Sigmoid colon (tissue), 7 donors: ENCODE results near the gene PROSER2. TPM values are rescaled to one million over a fixed set of nuclear protein-coding genes. Genes with fewer than 3 reads are reported as not detected.

Experiments used
- DNase-seq: peaks from one replicate; pipeline ENCODE4 v3.0.0-alpha.2; 2019
- H3K27ac ChIP-seq, 4 donors: fragments of 200-600 bp; sonication (generic); one replicate each; pipeline ENCODE4 v1.5.1; 2016 to 2019; ENCODE audit warnings: mild to moderate bottlenecking in 1 of 4
- H3K27me3 ChIP-seq, 3 donors: fragments of 200-600 bp; sonication (generic); one replicate each; pipeline ENCODE4 v1.5.1; 2019; ENCODE audit warnings: mild to moderate bottlenecking in 1 of 3
- H3K36me3 ChIP-seq, 4 donors: fragments of 200-600 bp; sonication (generic); one replicate each; pipeline ENCODE4 v1.5.1; 2016 to 2019
- H3K4me1 ChIP-seq, 4 donors: fragments of 200-600 bp; sonication (generic); one replicate each; pipeline ENCODE4 v1.5.1; 2017 to 2019
- H3K4me3 ChIP-seq, 4 donors: fragments of 200-600 bp; sonication (generic); one replicate each; pipeline ENCODE4 v1.5.1; 2017 to 2019; ENCODE audit warnings: mild to moderate bottlenecking in 2 of 4, moderate library complexity in 1 of 4
- H3K9me3 ChIP-seq, 4 donors: fragments of 200-600 bp in 3 of 4; sonication (generic) in 3 of 4; one replicate each; pipeline versions ENCODE4 v1.5.1 to v1.6.1; 2013 to 2019
- EP300 ChIP-seq, 4 donors: sonication (generic); formaldehyde crosslinking; IDR thresholded peaks; one replicate each; pipeline ENCODE4 v1.6.1; 2017; ENCODE audit warnings: antibody characterized with exemption in 4 of 4
- POLR2A ChIP-seq, 2 donors: fragments of 450-650 bp; IDR thresholded peaks; one replicate each; pipeline ENCODE4 v1.6.1; 2016; ENCODE audit warnings: antibody characterized with exemption in 2 of 2, mild to moderate bottlenecking in 2 of 2, moderate library complexity in 2 of 2
- POLR2AphosphoS5 ChIP-seq, 4 donors: sonication (generic); formaldehyde crosslinking; IDR thresholded peaks; one replicate each; pipeline ENCODE4 v1.6.1; 2017; ENCODE audit warnings: antibody characterized with exemption in 4 of 4
- WGBS, 2 donors: extraction: QIAGEN DNeasy Blood & Tissue Kit; methylation state at CpG; one replicate each; pipeline ENCODE4 v1.1.7; 2013; 5-methylcytosine and 5-hydroxymethylcytosine counted together
- intact Hi-C: fragments of 100-400 bp; cut with DNase I; formaldehyde crosslinking; loops from one replicate; pipeline ENCODE4 v1.15.1; 2023
- polyA plus RNA-seq, 3 donors: library from polyadenylated mRNA; stranded (reverse); fragments of 200-250 nt; gene quantifications; one replicate each; pipeline ENCODE4 v1.2.3, GENCODE V29; 2013
- total RNA-seq, 4 donors: library from RNA; depleted of rRNA; stranded (reverse); fragments of >200 nt; gene quantifications; one replicate each; pipeline ENCODE4 v1.1.0, GENCODE V29; 2016
- TF ChIP-seq, protein P1 (sequence below), 4 experiments: fragments of 450-650 bp in 3 of 4; fragments of 200-600 bp in 1 of 4; IDR thresholded peaks; one replicate each; pipeline ENCODE4 v1.5.1; 2016 to 2019; ENCODE audit warnings: antibody characterized with exemption in 4 of 4, mild to moderate bottlenecking in 3 of 4, moderate library complexity in 2 of 4
- donor health status: healthy with polysubstance abuse.
- donor health status: Bipolar disorder and iron deficiency.
- donor health status: healthy.

PROSER2 gene
- total and polyA plus RNA-seq, 7 donors, result 0.60 to 2.8 (median 1.8) TPM

- no peak overlapping the region for H3K27ac ChIP-seq
- intact Hi-C loops, result no loop called here
These were observed 8.9 kb downstream of the PROSER2 start for GRCh38 chr10:11832042-11832441.

DNA sequence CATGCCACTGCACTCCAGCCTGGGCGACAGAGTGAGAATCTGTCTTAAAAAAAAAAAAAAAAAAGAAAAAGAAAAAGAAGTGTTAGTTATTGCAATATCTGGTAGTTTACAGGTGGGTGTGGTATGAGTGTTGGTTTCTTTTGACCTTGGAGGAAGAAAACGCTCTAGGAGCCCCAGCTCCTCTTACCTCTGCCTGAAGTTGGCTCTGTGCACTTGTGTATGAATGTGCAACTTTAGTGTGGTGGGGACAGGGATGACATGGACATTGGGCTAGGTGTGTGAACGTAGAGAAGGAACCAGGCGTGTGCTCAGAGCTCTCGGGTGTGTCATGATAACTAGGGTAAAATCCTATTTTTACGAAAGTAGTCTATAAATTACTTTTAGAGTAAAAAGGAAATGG, 11.9 kb downstream of the PROSER2 start:
- TF ChIP-seq POLR2A (IDR thresholded peaks at IDR 0.05), result no peak
- TF ChIP-seq, protein P1, sequence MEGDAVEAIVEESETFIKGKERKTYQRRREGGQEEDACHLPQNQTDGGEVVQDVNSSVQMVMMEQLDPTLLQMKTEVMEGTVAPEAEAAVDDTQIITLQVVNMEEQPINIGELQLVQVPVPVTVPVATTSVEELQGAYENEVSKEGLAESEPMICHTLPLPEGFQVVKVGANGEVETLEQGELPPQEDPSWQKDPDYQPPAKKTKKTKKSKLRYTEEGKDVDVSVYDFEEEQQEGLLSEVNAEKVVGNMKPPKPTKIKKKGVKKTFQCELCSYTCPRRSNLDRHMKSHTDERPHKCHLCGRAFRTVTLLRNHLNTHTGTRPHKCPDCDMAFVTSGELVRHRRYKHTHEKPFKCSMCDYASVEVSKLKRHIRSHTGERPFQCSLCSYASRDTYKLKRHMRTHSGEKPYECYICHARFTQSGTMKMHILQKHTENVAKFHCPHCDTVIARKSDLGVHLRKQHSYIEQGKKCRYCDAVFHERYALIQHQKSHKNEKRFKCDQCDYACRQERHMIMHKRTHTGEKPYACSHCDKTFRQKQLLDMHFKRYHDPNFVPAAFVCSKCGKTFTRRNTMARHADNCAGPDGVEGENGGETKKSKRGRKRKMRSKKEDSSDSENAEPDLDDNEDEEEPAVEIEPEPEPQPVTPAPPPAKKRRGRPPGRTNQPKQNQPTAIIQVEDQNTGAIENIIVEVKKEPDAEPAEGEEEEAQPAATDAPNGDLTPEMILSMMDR (IDR thresholded peaks at IDR 0.05), result no peak
- TF ChIP-seq POLR2AphosphoS5 (IDR thresholded peaks at IDR 0.05), result no peak
- TF ChIP-seq EP300 (IDR thresholded peaks at IDR 0.05), result no peak
- Histone ChIP-seq H3K9me3 (no peaks in the 10 kb centered on the region), H3K27me3 (peaks cover 0 to 3% (median 0%) of the 10 kb centered on the region in 3 donors), H3K4me3 (no peak overlapping the region), H3K27ac (no peak overlapping the region), H3K36me3 (no peaks in the 10 kb centered on the region), H3K4me1 (no peaks in the 10 kb centered on the region)
- intact Hi-C loops, result no loop called here
- 53 to 75% methylated on average over 6 of the region's 6 CpGs for WGBS, 2 donors
- DNase-seq, result no peak

More at GRCh38 chr10:11832042-11832441, 8.9 kb downstream of the PROSER2 start:
- Histone ChIP-seq H3K4me1 (no peaks in the 10 kb centered on the region), H3K9me3 (no peaks in the 10 kb centered on the region), H3K36me3 (no peaks in the 10 kb centered on the region), H3K27me3 (peaks cover 0 to 11% (median 0%) of the 10 kb centered on the region in 3 donors), H3K4me3 (no peak overlapping the region)
- 78 to 82% methylated on average over 5 of the region's 5 CpGs for WGBS, 2 donors
- peak; percentile 38 for DNase-seq
- TF ChIP-seq POLR2A (IDR thresholded peaks at IDR 0.05) (no peak), POLR2AphosphoS5 (IDR thresholded peaks at IDR 0.05) (no peak), EP300 (IDR thresholded peaks at IDR 0.05) (no peak)
- TF ChIP-seq, protein P1 (IDR thresholded peaks at IDR 0.05), result no peak

DNA sequence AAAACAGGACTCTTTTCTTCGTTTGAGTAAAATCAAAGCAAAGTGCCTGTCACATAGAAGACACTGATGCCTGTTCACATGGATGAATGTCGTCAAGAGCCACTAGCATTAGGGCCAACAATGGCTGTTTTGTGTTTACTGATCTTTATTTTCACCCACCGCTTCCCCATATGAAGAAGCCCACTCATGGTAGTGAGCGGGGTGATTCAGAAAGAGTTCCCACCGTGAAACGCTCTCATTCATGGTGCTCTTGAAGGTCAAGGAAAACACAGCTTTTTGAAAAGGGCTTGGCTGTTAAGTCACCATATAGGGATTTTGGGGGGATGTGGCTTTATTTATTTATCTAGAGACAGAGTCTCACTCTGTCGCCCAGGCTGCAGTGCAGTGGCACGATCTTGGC, 12.5 kb downstream of the PROSER2 start:
- intact Hi-C loops, result no loop called here
- no peak overlapping the region for H3K27ac ChIP-seq
- no peak overlapping the region for H3K4me3 ChIP-seq
- TF ChIP-seq EP300 (IDR thresholded peaks at IDR 0.05) (no peak), POLR2AphosphoS5 (IDR thresholded peaks at IDR 0.05) (no peak), POLR2A (IDR thresholded peaks at IDR 0.05) (no peak)
- TF ChIP-seq, protein P1 (IDR thresholded peaks at IDR 0.05), result no peak
- no peak for DNase-seq
- 92 to 94% methylated on average over 8 of the region's 8 CpGs for WGBS, 2 donors
- H3K4me1 ChIP-seq, result no peaks in the 10 kb centered on the region
- peaks cover 0 to 3% (median 0%) of the 10 kb centered on the region in 3 donors for H3K27me3 ChIP-seq
- H3K9me3 ChIP-seq, result no peaks in the 10 kb centered on the region
- H3K36me3 ChIP-seq, result no peaks in the 10 kb centered on the region

DNA sequence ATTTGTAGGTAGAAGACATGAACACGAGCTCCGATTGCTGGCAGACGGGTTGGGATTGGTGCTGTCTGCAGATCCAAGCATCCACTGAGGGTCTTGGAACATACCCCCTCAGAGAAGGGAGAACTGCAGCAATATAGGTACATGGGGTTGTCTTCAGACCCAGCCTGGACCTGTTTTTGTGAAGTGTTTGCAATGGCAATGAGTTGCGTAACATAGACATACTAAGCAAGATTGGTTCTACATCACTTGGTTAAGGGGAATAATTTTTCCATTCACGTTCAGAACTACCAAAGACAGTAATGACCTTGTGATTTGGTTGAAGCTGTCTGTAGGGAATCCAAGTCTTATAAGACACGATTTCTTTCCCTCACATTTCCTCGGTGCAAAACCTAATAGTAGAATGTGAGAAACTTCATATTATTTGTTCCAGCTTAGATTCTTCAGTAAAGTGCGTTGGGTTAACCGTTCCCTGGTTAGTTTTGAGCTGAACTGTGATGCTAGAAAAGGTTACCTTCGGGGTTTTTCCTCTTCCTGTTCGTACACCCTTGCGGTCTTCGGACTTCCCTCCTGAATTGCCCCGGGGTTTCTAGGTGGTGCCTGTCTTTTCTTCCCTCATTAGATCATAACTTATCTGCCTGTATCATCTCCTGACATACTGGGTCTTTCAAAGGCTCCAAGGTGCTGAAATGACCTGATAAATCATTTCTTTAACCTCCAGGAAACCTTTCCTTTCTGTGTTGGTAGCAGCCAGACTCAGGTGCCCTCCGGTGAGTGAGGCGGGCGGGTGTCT, 14.4 kb downstream of the PROSER2 start:
- Histone ChIP-seq H3K27me3 (peaks cover 0 to 3% (median 0%) of the 10 kb centered on the region in 3 donors), H3K36me3 (no peaks in the 10 kb centered on the region), H3K4me1 (no peaks in the 10 kb centered on the region), H3K9me3 (no peaks in the 10 kb centered on the region), H3K27ac (no peak overlapping the region), H3K4me3 (no peak overlapping the region)
- TF ChIP-seq, protein P1 (IDR thresholded peaks at IDR 0.05), result no peak
- peak; percentile 24 for DNase-seq
- WGBS, 2 donors, result 77 to 86% methylated on average over 17 of the region's 17 CpGs
- intact Hi-C loops, result no loop called here
